WTC11 (cell line): ENCODE data around the gene LTF.

ENCODE experiments used
- ATF1 ChIP-seq: sonication (generic); formaldehyde crosslinking; IDR thresholded peaks from 2 replicates; pipeline ENCODE4 v1.8.1; 2023; ENCODE audit warnings: mild to moderate bottlenecking, moderate library complexity, missing genetic modification reagents
- CBFB ChIP-seq: sonication (generic); formaldehyde crosslinking; IDR thresholded peaks from 2 replicates; pipeline ENCODE4 v1.8.1; 2022; ENCODE audit warnings: mild to moderate bottlenecking, low read depth, missing genetic modification reagents
- CREB1 ChIP-seq: sonication (generic); formaldehyde crosslinking; IDR thresholded peaks from 2 replicates; pipeline ENCODE4 v1.8.0; 2023; ENCODE audit warnings: mild to moderate bottlenecking, missing genetic modification reagents
- CTCF ChIP-seq: fragments of 200-600 bp; IDR thresholded peaks from 2 replicates; pipeline ENCODE4 v1.8.0; 2022; ENCODE audit warnings: antibody characterized with exemption
- ESRRA ChIP-seq: sonication (generic); formaldehyde crosslinking; IDR thresholded peaks from 2 replicates; pipeline ENCODE4 v1.8.1; 2022; ENCODE audit warnings: mild to moderate bottlenecking, missing genetic modification reagents, borderline replicate concordance
- ETV6 ChIP-seq: sonication (generic); formaldehyde crosslinking; IDR thresholded peaks from 2 replicates; pipeline ENCODE4 v1.8.1; 2022; ENCODE audit warnings: mild to moderate bottlenecking, missing genetic modification reagents
- FOXK1 ChIP-seq: sonication (generic); formaldehyde crosslinking; IDR thresholded peaks from 2 replicates; pipeline ENCODE4 v1.8.0; 2022; ENCODE audit warnings: mild to moderate bottlenecking, moderate library complexity, missing genetic modification reagents
- MAX ChIP-seq: sonication (generic); formaldehyde crosslinking; IDR thresholded peaks from 2 replicates; pipeline ENCODE4 v1.8.0; 2022; ENCODE audit warnings: mild to moderate bottlenecking, missing genetic modification reagents
- NFYB ChIP-seq: sonication (generic); formaldehyde crosslinking; conservative IDR thresholded peaks from 2 replicates; pipeline ENCODE4 v1.8.0; 2022; ENCODE audit warnings: low read depth, missing genetic modification reagents
- NR2C2 ChIP-seq: sonication (generic); formaldehyde crosslinking; IDR thresholded peaks from 2 replicates; pipeline ENCODE4 v1.8.0; 2022; ENCODE audit warnings: mild to moderate bottlenecking, missing genetic modification reagents
- SP1 ChIP-seq: sonication (generic); formaldehyde crosslinking; conservative IDR thresholded peaks from 2 replicates; pipeline ENCODE4 v1.8.1; 2022; ENCODE audit warnings: missing genetic modification reagents
- TCF7 ChIP-seq: sonication (generic); formaldehyde crosslinking; IDR thresholded peaks from 2 replicates; pipeline ENCODE4 v1.8.0; 2022; ENCODE audit warnings: mild to moderate bottlenecking, low read depth, missing genetic modification reagents, moderate library complexity
- ZNF263 ChIP-seq: sonication (generic); formaldehyde crosslinking; IDR thresholded peaks from 2 replicates; pipeline ENCODE4 v1.8.1; 2022; ENCODE audit warnings: low read depth, mild to moderate bottlenecking, moderate library complexity, missing genetic modification reagents

GRCh38 chr3:46512191-46512749 is 47.6 kb upstream of the LTF start:
- TF ChIP-seq FOXK1 (CRISPR knock-in tag) (no peak), ETV6 (CRISPR knock-in tag) (no peak), NR2C2 (CRISPR knock-in tag) (no peak), ZNF263 (CRISPR knock-in tag) (no peak), CREB1 (CRISPR knock-in tag) (no peak), ATF1 (CRISPR knock-in tag) (no peak), SP1 (CRISPR knock-in tag) (no peak), CTCF (no peak), MAX (CRISPR knock-in tag) (no peak), NFYB (no peak), ESRRA (CRISPR knock-in tag) (no peak), TCF7 (no peak), CBFB (CRISPR knock-in tag) (no peak)
